ENCODE data around the gene LMNTD1. TPM values are rescaled to one million over a fixed set of nuclear protein-coding genes. Genes with fewer than 3 reads are reported as not detected.

LMNTD1 gene
- total and polyA plus RNA-seq, 9 of the 15 experiments (the other 6 are each of a cell fraction or from before 2014, with no cell fraction given): not detected

DNA sequence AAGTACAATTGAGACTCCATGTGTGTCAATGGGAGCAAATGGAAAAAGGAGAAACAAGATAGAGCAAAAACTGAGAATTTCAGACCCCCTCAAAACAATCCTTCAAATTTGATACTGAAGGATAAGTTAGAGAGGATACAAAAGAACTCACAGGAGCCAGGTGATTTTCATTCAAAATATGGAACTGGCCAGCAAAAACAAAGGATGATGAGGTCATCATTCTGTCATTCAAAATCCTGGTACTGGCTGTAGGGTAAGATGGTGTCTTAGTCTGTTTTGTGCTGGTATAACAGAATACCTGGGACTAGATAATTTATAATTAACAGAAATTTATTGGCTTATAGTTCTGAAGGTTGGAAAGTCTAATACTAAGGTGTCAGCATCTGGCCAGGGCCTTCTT lies 80.6 kb downstream of the LMNTD1 start:
- DNase-seq (ENCODE audit: extremely low read depth in 1 of 4, low spot score in 3 of 4) (no peak), FAIRE-seq (no peak), ATAC-seq (no peak)
- H3K9ac ChIP-seq (ENCODE audit: insufficient read depth in 1 of 2, low read depth in 2 of 2, low read length in 2 of 2): no peak overlapping the region
- no peaks in the 10 kb centered on the region for H3K9me1 ChIP-seq (ENCODE audit: control insufficient read depth, insufficient read depth, low read length)
- in situ Hi-C loops (cut with MboI) (no loop called here), intact Hi-C loops (cut with micrococcal nuclease) (no loop called here)
- H3K9me3 ChIP-seq (replicated peaks; ENCODE audit: control insufficient read depth, insufficient read depth, low read depth, low read length): no peaks in the 10 kb centered on the region
- H3K4me2 ChIP-seq (ENCODE audit: insufficient read depth, low read length): no peak overlapping the region
- H3K27me3 ChIP-seq (ENCODE audit: control insufficient read depth in 2 of 2, insufficient read depth in 2 of 2, low read length in 2 of 2): peaks cover 0 to 4% of the 10 kb centered on the region in 2 experiments; a peak in 1 of 5 replicates
- H3K4me3 ChIP-seq: no peak overlapping the region
- H3K27ac ChIP-seq (ENCODE audit: extremely low read depth, low read depth, low read length): no peak overlapping the region
- H2AFZ ChIP-seq (ENCODE audit: low read depth, low read length): no peak overlapping the region
- no TSS peak for BruUV-seq (replicated peaks)
- no peaks in the 10 kb centered on the region for H3K36me3 ChIP-seq (ENCODE audit: control insufficient read depth, insufficient read depth, low read length)
- ChIA-PET POLR2A (no interaction called here), CTCF (ENCODE audit: low intra/inter-chr PET ratio) (no interaction called here)
- no peak for TF ChIP-seq PCBP1 (IDR thresholded peaks at IDR 0.05; ENCODE audit: low read depth, low read length, poor library complexity, severe bottlenecking)
- TF ChIP-seq, protein P1, sequence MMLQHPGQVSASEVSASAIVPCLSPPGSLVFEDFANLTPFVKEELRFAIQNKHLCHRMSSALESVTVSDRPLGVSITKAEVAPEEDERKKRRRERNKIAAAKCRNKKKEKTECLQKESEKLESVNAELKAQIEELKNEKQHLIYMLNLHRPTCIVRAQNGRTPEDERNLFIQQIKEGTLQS (IDR thresholded peaks at IDR 0.05): peak; percentile 23; the same call in 1 of the 2 replicates
- TF ChIP-seq, protein P1 (CRISPR knock-in tag; conservative IDR thresholded peaks at IDR 0.05): no peak
- no peaks in the 10 kb centered on the region for H3K4me1 ChIP-seq (replicated peaks in 1 of 2; ENCODE audit: control insufficient read depth in 2 of 2, insufficient read depth in 2 of 2, low read length in 2 of 2)
- no peaks in the 10 kb centered on the region for H4K20me1 ChIP-seq (replicated peaks; ENCODE audit: control insufficient read depth, insufficient read depth, low read length)
- no peaks in the 10 kb centered on the region for H3K79me2 ChIP-seq (ENCODE audit: control insufficient read depth, insufficient read depth, low read length)

DNA sequence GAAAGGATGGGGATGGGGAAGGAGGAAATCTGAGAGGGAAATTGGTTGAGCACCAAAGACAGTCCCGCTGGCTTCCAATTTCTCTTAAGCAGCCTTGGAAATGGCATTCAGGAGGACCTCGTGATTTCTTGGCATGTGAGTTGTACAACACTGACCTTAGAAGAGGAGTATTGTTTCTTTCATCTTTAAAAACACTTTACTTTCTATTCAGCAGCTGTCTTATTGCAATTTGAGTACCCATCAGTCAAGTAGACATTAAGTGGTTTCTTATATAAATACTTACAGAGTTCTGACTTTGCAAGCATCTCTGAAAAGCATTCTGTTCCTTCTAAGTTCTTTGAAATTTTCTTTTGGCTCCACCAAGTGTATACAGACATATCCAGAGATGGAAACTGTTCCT lies 83.2 kb downstream of the LMNTD1 start:
- CTCF ChIA-PET (ENCODE audit: low intra/inter-chr PET ratio): no interaction called here
- peaks cover 0 to 4% of the 10 kb centered on the region in 2 experiments; a peak in 1 of 5 replicates for H3K27me3 ChIP-seq (ENCODE audit: control insufficient read depth in 2 of 2, insufficient read depth in 2 of 2, low read length in 2 of 2)
- WGBS (ENCODE audit: insufficient coverage, low coverage, missing lambda C conversion rate): 0% methylated on average over 2 of the region's 2 CpGs
- ATAC-seq: no peak
- no peaks in the 10 kb centered on the region for H3K36me3 ChIP-seq (ENCODE audit: control insufficient read depth, insufficient read depth, low read length)
- H2AFZ ChIP-seq (ENCODE audit: low read depth, low read length): no peak overlapping the region
- H3K9me1 ChIP-seq (ENCODE audit: control insufficient read depth, insufficient read depth, low read length): no peaks in the 10 kb centered on the region
- H3K79me2 ChIP-seq (ENCODE audit: control insufficient read depth, insufficient read depth, low read length): no peaks in the 10 kb centered on the region
- in situ Hi-C loops (cut with MboI): no loop called here
- H3K27ac ChIP-seq (ENCODE audit: extremely low read depth, low read depth, low read length): no peak overlapping the region
- H4K20me1 ChIP-seq (replicated peaks; ENCODE audit: control insufficient read depth, insufficient read depth, low read length): no peaks in the 10 kb centered on the region
- no peak for FAIRE-seq
- POLR2A ChIA-PET: no interaction called here
- DNase-seq (ENCODE audit: extremely low read depth in 1 of 4, low spot score in 3 of 4): no peak
- no peak overlapping the region for H3K4me2 ChIP-seq (ENCODE audit: insufficient read depth, low read length)
- H3K9ac ChIP-seq (ENCODE audit: insufficient read depth in 1 of 2, low read depth in 2 of 2, low read length in 2 of 2): no peak overlapping the region
- no TSS peak for BruUV-seq (replicated peaks)
- no peaks in the 10 kb centered on the region for H3K4me1 ChIP-seq (replicated peaks in 1 of 2; ENCODE audit: control insufficient read depth in 2 of 2, insufficient read depth in 2 of 2, low read length in 2 of 2)
- no peaks in the 10 kb centered on the region for H3K9me3 ChIP-seq (replicated peaks; ENCODE audit: control insufficient read depth, insufficient read depth, low read depth, low read length)
- no peak overlapping the region for H3K4me3 ChIP-seq
- intact Hi-C loops (cut with micrococcal nuclease): no loop called here
- TF ChIP-seq SIN3B (IDR thresholded peaks at IDR 0.05; ENCODE audit: low read depth): no peak
- TF ChIP-seq, protein P2, sequence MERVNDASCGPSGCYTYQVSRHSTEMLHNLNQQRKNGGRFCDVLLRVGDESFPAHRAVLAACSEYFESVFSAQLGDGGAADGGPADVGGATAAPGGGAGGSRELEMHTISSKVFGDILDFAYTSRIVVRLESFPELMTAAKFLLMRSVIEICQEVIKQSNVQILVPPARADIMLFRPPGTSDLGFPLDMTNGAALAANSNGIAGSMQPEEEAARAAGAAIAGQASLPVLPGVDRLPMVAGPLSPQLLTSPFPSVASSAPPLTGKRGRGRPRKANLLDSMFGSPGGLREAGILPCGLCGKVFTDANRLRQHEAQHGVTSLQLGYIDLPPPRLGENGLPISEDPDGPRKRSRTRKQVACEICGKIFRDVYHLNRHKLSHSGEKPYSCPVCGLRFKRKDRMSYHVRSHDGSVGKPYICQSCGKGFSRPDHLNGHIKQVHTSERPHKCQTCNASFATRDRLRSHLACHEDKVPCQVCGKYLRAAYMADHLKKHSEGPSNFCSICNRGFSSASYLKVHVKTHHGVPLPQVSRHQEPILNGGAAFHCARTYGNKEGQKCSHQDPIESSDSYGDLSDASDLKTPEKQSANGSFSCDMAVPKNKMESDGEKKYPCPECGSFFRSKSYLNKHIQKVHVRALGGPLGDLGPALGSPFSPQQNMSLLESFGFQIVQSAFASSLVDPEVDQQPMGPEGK (CRISPR knock-in tag; IDR thresholded peaks at IDR 0.05; ENCODE audit: borderline replicate concordance): no peak
- TF ChIP-seq, protein P3, sequence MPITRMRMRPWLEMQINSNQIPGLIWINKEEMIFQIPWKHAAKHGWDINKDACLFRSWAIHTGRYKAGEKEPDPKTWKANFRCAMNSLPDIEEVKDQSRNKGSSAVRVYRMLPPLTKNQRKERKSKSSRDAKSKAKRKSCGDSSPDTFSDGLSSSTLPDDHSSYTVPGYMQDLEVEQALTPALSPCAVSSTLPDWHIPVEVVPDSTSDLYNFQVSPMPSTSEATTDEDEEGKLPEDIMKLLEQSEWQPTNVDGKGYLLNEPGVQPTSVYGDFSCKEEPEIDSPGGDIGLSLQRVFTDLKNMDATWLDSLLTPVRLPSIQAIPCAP (CRISPR knock-in tag; IDR thresholded peaks at IDR 0.05; ENCODE audit: borderline replicate concordance): no peak
- TF ChIP-seq, protein P4, sequence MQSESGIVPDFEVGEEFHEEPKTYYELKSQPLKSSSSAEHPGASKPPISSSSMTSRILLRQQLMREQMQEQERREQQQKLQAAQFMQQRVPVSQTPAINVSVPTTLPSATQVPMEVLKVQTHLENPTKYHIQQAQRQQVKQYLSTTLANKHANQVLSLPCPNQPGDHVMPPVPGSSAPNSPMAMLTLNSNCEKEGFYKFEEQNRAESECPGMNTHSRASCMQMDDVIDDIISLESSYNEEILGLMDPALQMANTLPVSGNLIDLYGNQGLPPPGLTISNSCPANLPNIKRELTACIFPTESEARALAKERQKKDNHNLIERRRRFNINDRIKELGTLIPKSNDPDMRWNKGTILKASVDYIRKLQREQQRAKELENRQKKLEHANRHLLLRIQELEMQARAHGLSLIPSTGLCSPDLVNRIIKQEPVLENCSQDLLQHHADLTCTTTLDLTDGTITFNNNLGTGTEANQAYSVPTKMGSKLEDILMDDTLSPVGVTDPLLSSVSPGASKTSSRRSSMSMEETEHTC (IDR thresholded peaks at IDR 0.05): no peak

Measured in K562 (cell line).